Fibroblast of pulmonary artery (primary cell): ENCODE results near the gene SYTL5.

Experiments used
- DNase-seq: peaks from one replicate; pipeline ENCODE4 v3.0.0-alpha.2; 2010; ENCODE audit warnings: low read depth
- H3K4me3 ChIP-seq: replicated peaks from 2 replicates; pipeline ENCODE4 v1.5.1; 2011; ENCODE audit warnings: low read depth, mild to moderate bottlenecking, control low read depth, low read length, moderate library complexity
- CTCF ChIP-seq: IDR thresholded peaks from 2 replicates; pipeline ENCODE4 v1.5.1; 2011; ENCODE audit warnings: mild to moderate bottlenecking, control low read depth, low read length, inconsistent platforms; ENCODE audit errors: missing control alignments

Gene SYTL5

GRCh38 chrX:37995428-37995827 lies 10.9 kb upstream of the SYTL5 start:
- no peak overlapping the region for H3K4me3 ChIP-seq
- no peak for DNase-seq
- no peak for TF ChIP-seq CTCF

GRCh38 chrX:37997096-37997495 lies 9.3 kb upstream of the SYTL5 start:
- no peak overlapping the region for H3K4me3 ChIP-seq
- no peak for DNase-seq
- no peak for TF ChIP-seq CTCF

GRCh38 chrX:37998586-37999262 lies 7.6 kb upstream of the SYTL5 start:
- H3K4me3 ChIP-seq: no peak overlapping the region
- no peak for TF ChIP-seq CTCF
- DNase-seq: peak; percentile 47

- TF ChIP-seq CTCF: no peak
- H3K4me3 ChIP-seq: no peak overlapping the region
- DNase-seq: no peak
Measured at GRCh38 chrX:38000706-38001105, 5.6 kb upstream of the SYTL5 start.

DNA sequence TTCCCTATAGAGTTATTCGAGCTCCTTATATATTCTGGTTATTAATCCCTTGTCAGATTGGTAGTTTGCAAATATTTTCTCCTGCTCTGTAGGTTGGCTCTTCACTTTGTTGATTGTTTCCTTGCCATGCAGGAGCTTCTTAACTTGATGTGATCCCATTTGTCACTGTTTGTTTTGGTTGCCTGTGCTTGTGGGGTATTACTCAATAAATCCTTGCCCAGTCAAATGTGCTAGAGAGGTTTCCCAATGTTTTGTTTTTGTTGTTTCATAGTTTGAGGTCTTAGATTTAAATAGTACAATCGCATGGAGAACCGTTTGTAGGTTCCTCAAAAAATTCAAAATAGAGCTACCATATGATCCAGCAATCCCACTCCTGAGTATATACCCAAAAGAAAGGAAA lies 2.3 kb upstream of the SYTL5 start:
- no peak for TF ChIP-seq CTCF
- no peak overlapping the region for H3K4me3 ChIP-seq
- peak; percentile 27 for DNase-seq

- TF ChIP-seq CTCF: no peak
- H3K4me3 ChIP-seq: no peak overlapping the region
- DNase-seq: no peak
Measured at GRCh38 chrX:38006778-38007177, 425 bp downstream of the SYTL5 start.

DNA sequence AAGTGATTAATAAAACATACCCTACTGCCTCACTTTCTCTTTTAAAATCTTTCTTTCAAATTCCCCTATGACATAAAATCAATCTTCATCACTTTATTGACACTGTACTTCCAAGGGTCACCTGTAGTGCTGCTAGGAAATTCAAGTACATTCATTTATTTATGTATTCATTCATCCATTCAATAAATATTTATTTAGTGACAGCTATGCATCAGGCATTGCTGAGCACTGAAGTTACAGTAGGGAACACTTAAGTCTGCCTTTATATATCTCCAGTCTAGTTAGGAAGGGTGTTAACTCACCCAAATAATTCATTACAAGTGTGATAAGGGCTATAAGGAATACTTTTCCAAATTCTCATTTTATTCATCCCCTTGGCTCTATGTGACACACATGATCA lies 2.3 kb downstream of the SYTL5 start:
- DNase-seq: no peak
- TF ChIP-seq CTCF: no peak
- H3K4me3 ChIP-seq: no peak overlapping the region
